GM19043 (cell line): Measurements from ENCODE around the gene TBKBP1.
"Not testable (repeated sequence)": the region's sequence is repeated elsewhere in the genome, so short reads cannot be mapped to it uniquely, and the experiment has no call there.

Experiments
- ATAC-seq: cut with Tn5 transposase; IDR thresholded peaks from one replicate; pipeline ENCODE4 v1.9.1; 2021; ENCODE audit warnings: low read depth; ENCODE audit not compliant: unreplicated experiment

The TBKBP1 gene

DNA sequence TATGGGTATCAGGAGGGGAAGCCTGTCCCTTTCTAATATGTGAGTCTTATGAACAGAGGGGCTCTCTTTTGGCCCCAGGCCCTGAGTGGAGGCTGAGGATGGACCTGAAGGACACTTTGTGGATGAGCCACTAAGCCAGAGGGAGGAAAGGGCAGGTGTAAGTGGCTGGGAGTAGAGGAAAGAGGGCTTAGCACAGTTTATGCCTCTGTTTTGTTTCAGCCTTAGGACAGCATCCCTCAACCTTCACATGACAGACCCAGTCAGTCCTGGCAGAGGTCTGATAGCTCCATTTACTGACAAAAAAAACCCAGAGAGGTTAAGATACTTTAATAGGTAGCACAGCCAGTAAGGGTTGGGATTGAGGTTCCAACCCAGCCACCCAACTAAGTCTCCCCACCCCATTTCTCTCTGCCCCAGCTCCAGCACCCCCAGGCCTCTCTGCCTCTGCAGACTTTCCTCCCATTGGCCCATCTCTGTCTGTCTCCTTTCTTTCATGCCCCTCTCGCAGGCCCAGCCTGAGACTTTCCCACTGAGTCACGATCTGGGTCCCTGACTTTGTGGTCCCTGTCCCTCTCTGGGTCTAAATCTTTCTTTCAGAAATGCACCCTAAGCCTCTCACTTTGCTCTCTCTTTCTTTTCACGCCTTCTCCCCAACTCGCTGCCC is 34.4 kb downstream of the TBKBP1 start:
- ATAC-seq: no peak

GRCh38 chr17:47729476-47729875 is 35.5 kb downstream of the TBKBP1 start:
- no peak for ATAC-seq

DNA sequence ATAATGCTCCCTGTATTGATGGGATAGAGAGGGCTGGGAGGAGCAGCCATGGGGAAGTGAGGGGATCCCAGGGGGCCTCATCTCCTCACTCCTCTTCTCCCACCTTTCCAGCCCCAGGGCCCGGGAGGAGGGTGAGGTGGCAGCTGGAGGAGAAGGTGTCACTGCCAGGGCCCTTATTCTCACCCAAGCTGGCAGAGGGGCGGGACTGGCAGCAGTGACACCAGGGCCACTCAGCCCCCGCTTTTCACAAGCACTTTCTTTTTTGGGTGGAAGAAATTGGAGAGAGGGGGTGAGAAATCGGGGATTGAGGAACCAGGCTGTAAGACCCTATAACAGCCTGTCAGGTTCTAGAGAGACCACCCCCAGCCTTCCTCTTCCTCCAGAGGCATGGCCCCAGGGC is 36.7 kb downstream of the TBKBP1 start:
- no peak for ATAC-seq

GRCh38 chr17:47731396-47731795 is 37.4 kb downstream of the TBKBP1 start:
- ATAC-seq: no peak

DNA sequence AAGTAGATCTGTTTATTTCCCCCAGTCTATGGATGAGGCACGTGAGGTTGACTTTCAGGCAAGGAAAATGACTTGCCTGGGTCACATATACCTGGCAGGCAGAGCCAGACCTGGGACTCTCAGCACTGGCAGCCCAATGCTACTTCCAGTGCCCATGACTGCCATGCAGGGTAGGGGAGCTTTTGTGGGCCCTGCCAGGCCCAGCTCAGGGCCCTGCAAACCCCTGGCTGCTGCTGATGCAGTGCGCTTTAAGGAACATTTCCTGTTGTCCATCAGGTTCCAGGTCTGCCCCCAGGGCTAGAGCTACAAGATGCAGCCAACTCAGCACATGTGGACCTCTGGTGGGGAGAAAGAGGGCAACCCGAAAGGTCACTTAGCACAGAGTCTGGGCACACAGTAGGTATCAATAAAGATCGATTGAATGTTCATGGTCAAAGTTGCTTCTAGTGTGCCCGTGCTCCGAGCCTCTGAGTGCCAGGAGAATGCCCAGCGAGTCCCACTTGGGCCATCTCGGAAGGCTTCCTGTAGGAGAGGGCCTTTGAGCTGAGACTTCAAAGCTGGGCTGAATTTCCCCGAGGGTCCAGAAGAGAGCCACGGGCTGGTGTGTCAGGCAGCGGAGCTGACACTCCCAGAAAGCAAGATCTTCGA is 38.6 kb downstream of the TBKBP1 start:
- ATAC-seq: no peak

DNA sequence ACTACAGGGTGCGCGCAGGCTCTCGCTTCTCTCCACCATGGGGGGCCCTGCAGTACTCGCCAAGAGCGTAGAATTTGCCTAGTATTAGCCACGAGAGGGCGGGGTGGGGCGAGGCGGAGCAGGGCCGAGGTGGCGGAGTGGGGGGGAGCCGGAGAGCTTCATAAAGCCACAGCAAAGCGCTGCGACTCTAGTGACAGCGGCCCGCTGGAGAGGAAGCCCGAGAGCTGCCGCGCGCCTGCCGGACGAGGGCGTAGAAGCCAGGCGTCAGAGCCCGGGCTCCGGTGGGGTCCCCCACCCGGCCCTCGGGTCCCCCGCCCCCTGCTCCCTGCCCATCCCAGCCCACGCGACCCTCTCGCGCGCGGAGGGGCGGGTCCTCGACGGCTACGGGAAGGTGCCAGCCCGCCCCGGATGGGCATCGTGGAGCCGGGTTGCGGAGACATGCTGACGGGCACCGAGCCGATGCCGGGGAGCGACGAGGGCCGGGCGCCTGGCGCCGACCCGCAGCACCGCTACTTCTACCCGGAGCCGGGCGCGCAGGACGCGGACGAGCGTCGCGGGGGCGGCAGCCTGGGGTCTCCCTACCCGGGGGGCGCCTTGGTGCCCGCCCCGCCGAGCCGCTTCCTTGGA is 39.2 kb downstream of the TBKBP1 start, which contains the start of gene TBX21:
Gene TBX21 (plus strand): TSS at position 190 of the 627 bp plus-strand sequence. CDS start 219 bp downstream, at position 409.
- peak; percentile 52 for ATAC-seq

DNA sequence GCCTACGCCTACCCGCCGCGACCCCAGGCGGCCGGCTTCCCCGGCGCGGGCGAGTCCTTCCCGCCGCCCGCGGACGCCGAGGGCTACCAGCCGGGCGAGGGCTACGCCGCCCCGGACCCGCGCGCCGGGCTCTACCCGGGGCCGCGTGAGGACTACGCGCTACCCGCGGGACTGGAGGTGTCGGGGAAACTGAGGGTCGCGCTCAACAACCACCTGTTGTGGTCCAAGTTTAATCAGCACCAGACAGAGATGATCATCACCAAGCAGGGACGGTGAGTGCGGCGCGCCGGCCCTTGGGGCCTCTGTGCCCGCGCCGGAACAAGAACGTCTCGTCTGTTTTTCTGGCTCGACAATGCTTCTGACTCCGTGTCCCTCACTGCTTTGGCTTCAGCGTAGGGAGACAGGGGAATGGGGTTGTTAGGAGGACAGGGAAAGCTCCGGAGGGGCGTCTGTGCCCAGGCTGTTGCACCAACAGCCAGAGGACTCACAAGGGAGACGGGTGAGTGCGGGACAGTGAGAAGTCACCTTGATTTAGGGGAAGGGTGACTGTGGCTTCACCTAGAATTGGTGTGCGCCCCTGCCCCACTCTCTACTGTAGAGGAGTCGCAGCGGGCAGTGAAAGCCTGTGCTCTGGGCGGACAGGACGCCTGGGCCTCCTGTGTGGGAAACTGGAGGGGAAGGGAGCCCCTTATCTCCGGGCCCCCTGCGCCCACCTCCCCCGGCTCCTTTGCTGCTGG is 39.9 kb downstream of the TBKBP1 start:
- ATAC-seq: no peak

- ATAC-seq: no peak
Measured at GRCh38 chr17:47735139-47735464, 41.1 kb downstream of the TBKBP1 start.

DNA sequence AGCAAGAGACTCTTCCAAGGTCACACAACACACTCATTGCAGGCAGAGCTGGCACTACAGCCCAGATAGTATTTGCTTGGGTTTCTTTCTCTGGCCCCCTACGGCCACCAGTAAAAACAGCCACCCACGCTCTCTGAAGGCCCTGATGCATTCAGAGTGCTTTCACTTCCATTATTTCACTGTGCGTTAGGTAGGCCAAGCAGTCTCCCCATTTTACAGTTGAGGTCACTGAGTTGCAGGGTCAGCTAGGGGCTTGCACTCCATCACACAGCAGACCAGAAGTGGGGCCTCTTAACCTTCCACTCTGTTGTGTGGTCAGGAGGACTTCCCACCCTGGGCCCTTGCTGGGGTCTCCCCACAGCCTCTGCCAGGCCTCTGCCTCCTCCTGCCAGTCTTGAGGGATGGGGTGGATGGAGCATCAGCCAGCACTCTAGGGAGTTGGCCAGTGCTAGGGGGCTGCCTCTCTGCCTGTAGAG is 41.6 kb downstream of the TBKBP1 start:
- peak; percentile 38 for ATAC-seq

- no peak for ATAC-seq
Measured at GRCh38 chr17:47736501-47737495, 42.8 kb downstream of the TBKBP1 start.

GRCh38 chr17:47738178-47738577 is 44.2 kb downstream of the TBKBP1 start:
- no peak for ATAC-seq

DNA sequence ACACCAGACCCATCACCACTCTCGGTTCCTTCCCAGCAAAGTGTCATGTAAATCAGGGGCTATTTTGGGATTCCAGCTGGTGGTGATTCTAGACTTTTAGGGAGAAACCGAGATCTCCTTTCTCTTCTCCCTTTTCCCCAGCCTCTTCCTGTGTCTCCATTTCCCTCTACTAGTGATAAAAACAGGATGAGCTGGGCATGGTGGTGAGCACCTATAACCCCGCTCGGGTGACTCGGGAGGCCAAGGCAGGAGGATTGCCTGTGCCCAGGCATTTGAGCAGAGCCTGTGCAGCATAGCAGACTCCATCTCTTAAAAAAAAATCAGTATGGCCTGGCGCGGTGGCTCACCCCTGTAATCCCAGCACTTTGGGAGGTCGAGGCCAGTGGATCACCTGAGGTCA is 45.2 kb downstream of the TBKBP1 start:
- ATAC-seq: no peak

DNA sequence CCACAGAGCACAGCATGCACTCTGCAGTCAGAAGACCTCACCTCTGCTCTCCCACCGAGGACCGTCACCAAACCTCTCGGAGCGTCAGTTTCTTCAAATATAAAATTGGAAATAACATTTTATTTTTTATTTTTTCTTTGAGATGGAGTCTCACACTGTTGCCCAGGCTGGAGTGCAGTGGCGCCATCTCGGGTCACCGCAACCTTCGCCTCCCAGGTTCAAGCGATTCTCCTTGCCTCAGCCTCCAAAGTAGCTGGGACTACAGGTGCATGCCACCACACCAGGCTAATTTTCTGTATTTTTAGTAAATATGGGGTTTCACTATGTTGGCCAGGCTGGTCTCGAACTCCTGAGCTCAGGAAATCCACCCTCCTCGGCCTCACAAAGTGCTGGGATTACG is 46.0 kb downstream of the TBKBP1 start:
- not testable (repeated sequence) for ATAC-seq

GRCh38 chr17:47741109-47741792 is 47.3 kb downstream of the TBKBP1 start:
- ATAC-seq: no peak

GRCh38 chr17:47741793-47742145 is 47.8 kb downstream of the TBKBP1 start:
- no peak for ATAC-seq

GRCh38 chr17:47742319-47743181 is 48.6 kb downstream of the TBKBP1 start:
- ATAC-seq: no peak

- no peak for ATAC-seq
Measured at GRCh38 chr17:47744168-47745036, 50.4 kb downstream of the TBKBP1 start.

DNA sequence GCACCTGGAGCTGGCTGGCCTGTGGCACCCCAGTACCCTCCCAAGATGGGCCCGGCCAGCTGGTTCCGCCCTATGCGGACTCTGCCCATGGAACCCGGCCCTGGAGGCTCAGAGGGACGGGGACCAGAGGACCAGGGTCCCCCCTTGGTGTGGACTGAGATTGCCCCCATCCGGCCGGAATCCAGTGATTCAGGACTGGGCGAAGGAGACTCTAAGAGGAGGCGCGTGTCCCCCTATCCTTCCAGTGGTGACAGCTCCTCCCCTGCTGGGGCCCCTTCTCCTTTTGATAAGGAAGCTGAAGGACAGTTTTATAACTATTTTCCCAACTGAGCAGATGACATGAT is 51.0 kb downstream of the TBKBP1 start:
- no peak for ATAC-seq
